Erythroblast (primary cell): Measurements from ENCODE around the gene HLF.

Source experiments
- GATA1 ChIP-seq: IDR thresholded peaks from 2 replicates; pipeline ENCODE4 v1.6.1; 2011; ENCODE audit warnings: low read depth, mild to moderate bottlenecking, control low read depth, low read length, moderate library complexity
- POLR2A ChIP-seq: IDR thresholded peaks from 2 replicates; pipeline ENCODE4 v1.6.1; 2011; ENCODE audit warnings: mild to moderate bottlenecking, low read length

DNA sequence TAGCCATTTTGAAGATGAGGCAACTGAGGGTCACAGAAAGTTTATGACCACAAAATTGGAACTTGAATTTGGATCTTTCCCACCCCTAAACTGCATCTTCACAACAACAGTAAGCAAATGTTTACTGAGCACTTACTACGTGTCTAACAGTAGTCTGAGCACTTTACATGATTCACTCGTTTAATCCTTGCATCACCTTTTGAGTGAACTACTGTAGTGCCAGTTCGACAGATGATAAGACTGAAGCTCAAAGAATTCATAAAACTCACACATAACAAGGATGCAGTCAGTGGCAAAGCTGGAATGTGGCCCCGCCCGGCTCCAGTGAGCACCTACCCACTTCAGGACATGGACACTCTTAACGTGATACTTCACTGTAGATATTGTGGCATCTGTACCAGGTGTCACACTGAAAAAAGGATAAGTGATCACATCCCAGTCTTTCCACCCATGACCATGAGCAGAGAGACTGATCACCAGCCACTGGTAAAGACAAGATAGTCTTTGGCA lies 36.0 kb upstream of the HLF start:
- TF ChIP-seq POLR2A = no peak
- TF ChIP-seq GATA1 = no peak
